ENCODE measurements around the gene ASTN2. TPM values are rescaled to one million over a fixed set of nuclear protein-coding genes. Genes with fewer than 3 reads are reported as not detected.
"Not testable (repeated sequence)": the region's sequence is repeated elsewhere in the genome, so short reads cannot be mapped to it uniquely, and the experiment has no call there.

ASTN2 gene
- total RNA-seq, 1 experiment from 2014 or later, result 25.2 TPM

DNA sequence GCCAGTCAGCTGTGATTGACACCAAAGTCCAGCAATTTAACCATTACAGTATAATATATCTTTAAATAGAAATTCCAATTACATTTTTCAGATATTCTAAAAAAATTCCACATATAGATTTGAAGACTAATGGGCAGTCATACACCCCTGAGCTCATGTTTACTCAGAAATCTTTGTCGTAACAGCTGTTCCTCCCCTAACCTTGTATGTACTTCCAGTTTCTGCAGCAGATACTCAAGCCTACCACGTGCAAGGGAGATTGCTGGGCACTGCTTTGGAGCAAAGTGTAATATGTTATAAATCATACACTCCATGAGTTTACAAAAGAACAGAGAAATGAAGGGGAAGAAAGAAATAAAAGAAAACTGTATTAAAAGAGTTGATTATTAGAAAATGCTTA lies 486.6 kb downstream of the ASTN2 start:
- in situ Hi-C loops (cut with HindIII; ENCODE audit: low sequenced_read_pairs), result no loop called here

DNA sequence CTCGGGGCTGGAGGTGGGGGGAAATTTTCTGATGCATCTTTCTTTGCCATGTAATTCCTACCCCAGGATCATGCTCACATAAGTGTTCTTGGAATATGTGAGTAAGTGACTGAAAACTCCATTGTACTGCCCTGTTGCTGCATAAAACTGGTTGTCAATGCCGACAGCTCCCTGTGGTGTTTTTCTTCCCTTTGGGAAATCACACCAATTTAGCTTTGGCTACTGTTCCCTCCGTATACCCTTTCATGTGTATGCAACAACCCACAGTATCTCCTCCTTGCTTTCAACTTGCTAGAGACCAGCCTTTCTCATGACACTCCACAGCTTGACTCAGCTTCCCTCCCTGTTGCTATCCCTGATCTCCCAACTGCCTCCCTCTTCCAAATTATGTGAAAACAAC lies 487.1 kb downstream of the ASTN2 start:
- DNase-seq (ENCODE audit: low spot score), result no peak
- in situ Hi-C loops (cut with HindIII; ENCODE audit: low sequenced_read_pairs), result no loop called here

More for the DNA sequence above, 486.6 kb downstream of the ASTN2 start:
- no peak for DNase-seq (ENCODE audit: low spot score)

GRCh38 chr9:116925121-116925520 lies 489.7 kb downstream of the ASTN2 start:
- DNase-seq (ENCODE audit: low spot score), result no peak
- in situ Hi-C loops (cut with HindIII; ENCODE audit: low sequenced_read_pairs), result no loop called here

DNA sequence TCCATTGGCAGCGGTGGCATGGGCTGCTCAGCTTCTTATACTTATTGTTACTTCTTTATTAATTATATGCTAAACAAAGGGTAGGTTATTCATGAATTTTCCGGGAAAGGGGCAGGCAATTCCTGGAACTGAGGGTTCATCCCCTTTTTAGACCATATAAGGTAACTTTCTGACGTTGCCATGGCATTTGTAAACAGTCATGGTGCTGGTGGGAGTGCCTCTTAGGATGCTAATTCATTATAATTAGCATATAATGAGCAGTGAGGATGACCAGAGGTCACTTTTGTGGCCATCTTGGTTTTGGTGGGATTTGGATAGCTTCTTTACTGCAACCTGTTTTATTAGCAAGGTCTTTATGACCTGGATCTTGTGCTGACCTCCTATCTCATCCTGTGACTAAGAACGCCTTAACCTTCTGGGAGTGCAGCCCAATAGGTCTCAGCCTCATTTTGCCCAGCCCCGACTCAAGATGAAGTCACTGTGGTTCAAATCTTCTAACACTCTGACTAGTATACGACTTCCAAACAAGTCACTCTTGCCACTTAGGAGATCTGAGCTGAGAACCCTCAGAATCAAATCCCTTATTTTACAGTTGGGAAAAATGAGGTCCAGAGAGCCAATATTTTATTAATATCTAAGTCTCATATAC lies 490.3 kb downstream of the ASTN2 start:
- DNase-seq (ENCODE audit: low spot score), result no peak
- in situ Hi-C loops (cut with HindIII; ENCODE audit: low sequenced_read_pairs), result no loop called here

DNA sequence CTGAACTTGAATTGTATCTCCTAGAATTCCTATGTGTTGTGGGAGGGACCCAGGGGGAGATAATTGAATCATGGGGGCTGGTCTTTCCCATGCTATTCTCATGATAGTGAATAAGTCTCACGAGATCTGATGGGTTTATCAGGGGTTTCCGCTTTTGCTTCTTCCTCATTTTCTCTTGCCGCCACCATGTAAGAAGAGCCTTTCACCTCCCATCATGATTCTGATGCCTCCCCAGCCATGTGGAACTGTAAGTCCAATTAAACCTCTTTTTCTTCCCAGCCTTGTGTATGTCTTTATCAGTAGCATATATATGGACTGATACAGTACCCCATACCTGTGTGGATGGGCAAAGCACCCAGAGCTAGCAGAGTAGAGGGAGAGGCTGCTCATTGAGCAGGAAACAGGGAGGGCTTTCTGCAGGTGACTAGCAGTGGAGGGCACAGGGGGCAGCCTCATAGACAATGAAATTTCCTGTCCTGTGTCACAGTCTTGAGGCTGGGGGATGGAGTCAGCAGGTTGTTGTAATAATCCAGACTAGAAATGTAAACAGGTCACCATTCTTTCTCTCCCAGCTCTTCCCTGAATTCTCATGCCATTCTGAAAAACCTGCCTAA lies 496.9 kb downstream of the ASTN2 start:
- in situ Hi-C loops (cut with HindIII; ENCODE audit: low sequenced_read_pairs); DNase-seq (ENCODE audit: low spot score): not testable (repeated sequence)

- DNase-seq (ENCODE audit: low spot score), result no peak
- in situ Hi-C loops (cut with HindIII; ENCODE audit: low sequenced_read_pairs), result no loop called here
Observed at GRCh38 chr9:116913536-116913935, 501.3 kb downstream of the ASTN2 start.

DNA sequence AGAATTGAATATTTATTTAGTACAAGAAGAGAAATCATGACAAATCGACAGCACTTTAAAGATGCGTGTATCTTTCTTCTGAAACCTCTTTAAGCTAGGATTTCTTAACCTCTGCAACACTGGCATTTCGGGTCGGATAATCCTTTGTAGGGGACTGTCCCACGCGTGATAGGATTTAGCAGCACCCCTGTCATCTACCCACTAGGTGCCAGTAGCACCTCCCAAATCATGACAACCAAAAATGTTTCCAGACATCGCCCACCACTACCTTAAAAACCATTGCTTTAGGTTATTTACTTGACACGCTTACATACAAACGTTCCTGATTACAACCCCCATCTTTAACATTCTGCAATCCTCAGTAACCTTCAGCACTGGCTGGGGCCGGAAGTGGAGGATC lies 504.7 kb downstream of the ASTN2 start:
- no peak for DNase-seq (ENCODE audit: low spot score)
- in situ Hi-C loops (cut with HindIII; ENCODE audit: low sequenced_read_pairs), result no loop called here

DNA sequence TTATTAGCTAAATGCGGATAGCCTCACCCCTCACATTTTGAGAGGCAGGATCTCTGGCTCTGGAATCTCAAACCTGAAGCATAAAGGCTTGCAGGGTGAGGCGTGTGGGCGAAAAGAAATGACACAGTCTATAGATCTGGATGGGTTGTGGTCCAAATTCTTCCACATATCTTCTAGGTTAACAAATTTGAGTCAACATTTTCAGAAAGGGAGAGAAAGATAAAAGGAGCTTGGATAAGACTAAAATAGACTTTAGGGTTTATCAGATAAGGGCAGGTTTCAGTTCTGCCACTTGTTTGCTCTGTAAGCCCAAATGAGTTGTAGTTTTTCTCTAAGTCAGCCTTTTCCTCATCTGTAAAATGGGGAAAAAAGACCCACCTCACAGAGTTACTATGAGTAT lies 506.9 kb downstream of the ASTN2 start:
- in situ Hi-C loops (cut with HindIII; ENCODE audit: low sequenced_read_pairs), result no loop called here

DNA sequence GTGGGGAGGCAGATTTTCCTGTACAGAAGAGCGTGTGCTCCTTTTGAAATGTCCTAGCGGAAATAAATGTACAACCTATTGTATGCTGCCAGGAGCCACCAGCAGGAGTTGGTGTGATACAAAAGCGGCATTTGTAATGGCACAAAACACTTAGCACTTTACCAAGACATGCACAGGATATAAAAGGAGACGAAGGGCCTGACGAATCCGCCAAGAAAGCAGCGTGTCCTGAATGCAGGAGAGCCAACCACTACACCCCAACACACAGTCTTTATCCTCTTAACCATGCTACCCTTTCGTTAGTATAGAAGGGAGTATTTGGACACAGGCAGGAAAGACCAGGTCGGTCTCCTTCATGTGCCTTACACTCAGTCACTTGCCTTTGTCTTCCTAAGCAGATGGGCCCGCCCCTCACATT lies 509.7 kb downstream of the ASTN2 start:
- no peak for DNase-seq (ENCODE audit: low spot score)
- in situ Hi-C loops (cut with HindIII; ENCODE audit: low sequenced_read_pairs), result no loop called here

More for the DNA sequence above, 506.9 kb downstream of the ASTN2 start:
- no peak for DNase-seq (ENCODE audit: low spot score)

DNA sequence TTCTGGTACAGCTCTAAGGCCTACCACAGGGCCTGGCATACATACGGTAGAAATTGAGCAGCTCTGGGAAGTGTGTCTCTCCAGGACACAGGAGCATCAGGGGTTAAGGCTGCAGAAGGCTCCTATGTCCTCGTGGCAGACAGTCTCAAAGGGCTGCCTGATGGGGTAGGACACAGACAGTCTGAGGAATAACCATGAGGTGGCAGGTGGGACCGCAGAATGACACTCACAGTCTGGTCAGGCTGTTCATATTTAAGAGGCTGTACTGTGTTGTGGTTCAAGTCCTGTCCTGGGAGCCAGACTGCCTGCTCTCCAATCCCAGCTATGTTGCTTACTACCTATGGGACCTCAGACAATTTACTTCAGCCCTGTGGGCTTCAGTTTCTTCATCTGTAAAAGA lies 510.7 kb downstream of the ASTN2 start:
- no peak for DNase-seq (ENCODE audit: low spot score)
- in situ Hi-C loops (cut with HindIII; ENCODE audit: low sequenced_read_pairs), result no loop called here

DNA sequence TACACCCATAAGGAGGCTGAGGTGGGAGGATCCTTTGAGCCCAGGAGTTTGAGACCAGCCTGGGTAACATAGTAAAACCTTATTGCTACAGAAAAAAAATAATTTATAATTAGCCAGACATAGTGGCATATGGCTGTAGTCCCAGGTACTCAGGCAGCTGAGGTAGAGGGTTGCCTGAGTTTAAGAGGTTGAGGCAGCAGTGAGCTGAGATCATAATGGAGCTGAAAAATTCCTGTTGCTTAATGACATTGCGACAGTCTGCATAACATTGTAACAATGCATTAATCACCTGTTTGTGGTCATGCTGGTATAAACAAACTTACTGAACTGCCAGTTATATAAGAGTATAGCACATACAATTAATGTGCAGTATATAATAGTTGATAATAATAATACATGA lies 513.6 kb downstream of the ASTN2 start:
- no peak for DNase-seq (ENCODE audit: low spot score)
- in situ Hi-C loops (cut with HindIII; ENCODE audit: low sequenced_read_pairs), result no loop called here

DNA sequence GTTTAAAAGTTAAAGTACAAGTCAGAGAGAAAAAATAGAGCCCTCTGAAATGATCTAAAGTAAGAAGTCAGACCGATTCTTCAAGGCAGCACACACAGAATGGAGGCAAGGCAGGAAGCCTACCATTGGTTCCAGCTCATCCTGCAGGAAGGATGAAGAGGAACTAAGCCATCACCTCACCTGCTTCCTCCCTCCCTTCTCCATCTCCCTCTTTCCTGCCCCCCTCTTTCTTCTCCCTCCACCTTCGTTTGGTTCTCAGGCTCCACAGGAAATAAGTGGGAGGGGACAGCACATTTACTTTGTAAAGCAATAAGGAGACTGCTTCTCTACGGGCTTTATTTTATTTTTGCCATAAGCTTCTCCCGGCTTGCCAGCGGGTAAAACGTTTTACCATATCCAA lies 514.3 kb downstream of the ASTN2 start:
- no peak for DNase-seq (ENCODE audit: low spot score)
- in situ Hi-C loops (cut with HindIII; ENCODE audit: low sequenced_read_pairs), result no loop called here

DNA sequence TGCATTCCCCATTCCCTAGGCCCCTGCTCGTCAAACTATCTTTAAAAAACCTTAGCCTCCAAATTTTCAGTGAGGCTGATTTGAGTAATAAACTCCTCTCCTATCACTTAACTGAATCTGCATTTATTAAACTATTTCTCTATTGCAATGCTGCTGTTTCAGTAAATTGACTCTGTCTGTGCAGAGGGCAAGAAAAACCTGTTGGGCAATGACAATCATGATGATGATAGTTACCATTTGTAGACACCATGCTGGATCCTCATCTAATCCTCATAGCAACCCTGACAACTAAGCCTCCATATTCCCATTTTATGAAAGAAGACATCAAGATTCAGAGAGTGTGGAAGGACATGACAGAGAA lies 514.9 kb downstream of the ASTN2 start:
- DNase-seq (ENCODE audit: low spot score), result no peak
- in situ Hi-C loops (cut with HindIII; ENCODE audit: low sequenced_read_pairs), result no loop called here

GRCh38 chr9:116899337-116900006 lies 515.4 kb downstream of the ASTN2 start:
- no peak for DNase-seq (ENCODE audit: low spot score)
- in situ Hi-C loops (cut with HindIII; ENCODE audit: low sequenced_read_pairs), result no loop called here

DNA sequence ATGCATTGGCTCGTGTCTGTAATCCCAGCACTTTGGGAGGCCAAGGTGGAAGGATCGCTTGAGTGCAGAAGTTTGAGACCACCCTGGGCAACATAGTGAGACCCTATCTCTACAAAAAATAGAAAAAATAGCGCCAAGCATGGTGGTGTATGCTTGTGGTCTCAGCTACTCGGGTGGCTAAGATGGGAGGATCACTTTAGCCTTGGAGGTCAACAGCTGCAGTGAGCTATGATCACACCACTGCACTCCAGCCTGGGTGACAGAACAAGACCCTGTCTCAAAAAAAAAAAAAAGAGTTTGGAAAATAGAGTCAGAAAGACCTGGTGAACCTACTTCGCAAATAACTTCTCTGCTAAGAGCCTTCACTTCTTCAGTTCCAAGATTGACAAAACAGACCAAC lies 516.7 kb downstream of the ASTN2 start:
- in situ Hi-C loops (cut with HindIII; ENCODE audit: low sequenced_read_pairs); DNase-seq (ENCODE audit: low spot score): not testable (repeated sequence)

GRCh38 chr9:116897201-116897600 lies 517.7 kb downstream of the ASTN2 start:
- peak; percentile 59 for DNase-seq (ENCODE audit: low spot score)
- in situ Hi-C loops (cut with HindIII; ENCODE audit: low sequenced_read_pairs), result no loop called here

GRCh38 chr9:116895961-116896360 lies 518.9 kb downstream of the ASTN2 start:
- DNase-seq (ENCODE audit: low spot score), result no peak
- in situ Hi-C loops (cut with HindIII; ENCODE audit: low sequenced_read_pairs), result no loop called here

DNA sequence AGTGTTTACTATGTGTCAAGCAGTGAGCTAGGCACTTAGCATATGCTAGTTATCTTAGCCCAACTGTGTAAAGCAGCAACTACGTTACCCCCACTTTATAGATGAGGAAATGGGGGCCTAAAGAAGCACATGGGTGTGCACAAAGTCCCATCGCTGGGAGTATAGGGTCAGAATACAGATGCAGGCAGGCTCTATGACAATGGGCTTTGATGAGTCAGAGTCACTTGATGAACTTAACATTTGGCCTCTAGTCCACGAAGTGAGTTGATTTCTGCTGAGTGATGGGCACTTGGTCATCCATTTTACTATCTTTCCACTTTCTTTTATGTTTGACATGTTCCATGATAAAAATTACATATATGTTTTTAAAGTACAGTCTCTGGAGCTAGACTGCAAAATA lies 523.4 kb downstream of the ASTN2 start:
- no peak for DNase-seq (ENCODE audit: low spot score)
- in situ Hi-C loops (cut with HindIII; ENCODE audit: low sequenced_read_pairs), result no loop called here

GRCh38 chr9:116888476-116888875 lies 526.4 kb downstream of the ASTN2 start:
- DNase-seq (ENCODE audit: low spot score); in situ Hi-C loops (cut with HindIII; ENCODE audit: low sequenced_read_pairs): not testable (repeated sequence)

- DNase-seq (ENCODE audit: low spot score), result no peak
- in situ Hi-C loops (cut with HindIII; ENCODE audit: low sequenced_read_pairs), result no loop called here
Observed at GRCh38 chr9:116888066-116888465, 526.8 kb downstream of the ASTN2 start.

- in situ Hi-C loops (cut with HindIII; ENCODE audit: low sequenced_read_pairs), result no loop called here
- DNase-seq (ENCODE audit: low spot score), result no peak
Observed at GRCh38 chr9:116883676-116884075, 531.2 kb downstream of the ASTN2 start.
